Body of pancreas (tissue), 4 donors: ENCODE measurements around the gene ITGA4. TPM values are rescaled to one million over a fixed set of nuclear protein-coding genes. Genes with fewer than 3 reads are reported as not detected.

Experiments used
- ATAC-seq: fragments of 150-250 bp; one replicate; pipeline ENCODE4 v1.9.1; 2016
- DNase-seq, 4 donors: peaks; one replicate each; pipeline ENCODE4 v3.0.0-alpha.2; 2019
- H3K27ac ChIP-seq, 4 donors: fragments of 200-600 bp; sonication (generic); 1 replicate in 3 of 4; 2 replicates in 1 of 4; pipeline versions ENCODE4 v1.5.1 to v1.6.1; 2016 to 2019; ENCODE audit warnings: mild to moderate bottlenecking in 1 of 4, mixed read lengths in 1 of 4, moderate library complexity in 1 of 4
- H3K27me3 ChIP-seq, 2 donors: fragments of 200-600 bp; sonication (generic); one replicate each; pipeline ENCODE4 v1.6.0; 2016; ENCODE audit warnings: mild to moderate bottlenecking in 1 of 2
- H3K36me3 ChIP-seq, 2 donors: fragments of 200-600 bp; sonication (generic); replicated peaks in 1 of 2; 2 replicates each; pipeline ENCODE4 v1.5.1; 2016; ENCODE audit warnings: low read depth in 2 of 2; ENCODE audit not compliant: insufficient read depth in 1 of 2
- H3K4me1 ChIP-seq: fragments of 200-600 bp; sonication (generic); one replicate; pipeline ENCODE4 v1.6.0; 2016
- H3K4me3 ChIP-seq, 2 donors: fragments of 200-600 bp; sonication (generic); 1 replicate in 1 of 2; 2 replicates in 1 of 2; pipeline ENCODE4 v1.5.1; 2016 to 2019
- H3K9me3 ChIP-seq, 3 donors: fragments of 200-600 bp; sonication (generic); 1 replicate in 2 of 3; 2 replicates in 1 of 3; pipeline ENCODE4 v1.5.1; 2016
- POLR2A ChIP-seq, 3 donors: fragments of 450-650 bp; IDR thresholded peaks; one replicate each; pipeline ENCODE4 v1.6.1; 2016; ENCODE audit warnings: antibody characterized with exemption in 3 of 3, mild to moderate bottlenecking in 2 of 3
- WGBS, 2 donors: methylation state at CpG; one replicate each; pipeline ENCODE4 v1.1.5; 2017; 5-methylcytosine and 5-hydroxymethylcytosine counted together
- intact Hi-C: fragments of 100-400 bp; cut with DNase I; formaldehyde crosslinking; loops from one replicate; pipeline ENCODE4 v1.15.1; 2023
- total RNA-seq, 2 donors: library from RNA; depleted of rRNA; stranded (reverse); fragments of >200 nt; gene quantifications; one replicate each; pipeline ENCODE4 v1.1.0, GENCODE V29; 2016
- TF ChIP-seq, protein P1 (sequence below), 7 experiments: fragments of 450-650 bp in 4 of 7; fragments of 200-600 bp in 3 of 7; sonication (generic) in 3 of 7; IDR thresholded peaks; one replicate each; pipeline ENCODE4 v1.5.1; 2016 to 2019; ENCODE audit warnings: antibody characterized with exemption in 7 of 7

ITGA4 gene
- total RNA-seq, 2 donors from 2014 or later: 3.4 to 4.3 TPM

DNA sequence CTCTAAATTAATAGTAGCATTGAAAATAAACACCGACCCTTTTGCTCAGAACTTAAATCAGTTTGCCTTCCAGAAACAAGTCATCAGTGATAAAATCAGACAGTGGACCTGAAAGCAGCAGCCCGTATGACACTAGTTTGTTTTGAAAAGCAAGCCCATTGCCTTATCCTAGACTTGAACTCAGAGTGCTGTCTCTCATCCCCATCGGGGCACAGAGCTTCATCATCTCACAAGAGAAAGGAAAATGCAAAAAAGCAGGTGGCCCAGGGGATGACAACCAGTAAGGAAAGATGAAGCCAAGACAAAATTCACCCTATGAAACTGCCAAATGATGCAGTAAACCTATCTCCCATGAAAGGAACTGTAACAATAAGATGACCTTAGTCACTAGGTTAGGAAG is 128.5 kb downstream of the ITGA4 start:
- ATAC-seq (no peak), DNase-seq (no peak)
- intact Hi-C loops: no loop called here
- Histone ChIP-seq H3K4me1 (peaks cover 12% of the 10 kb centered on the region), H3K4me3 (no peak overlapping the region), H3K27ac (no peak overlapping the region), H3K27me3 (no peaks in the 10 kb centered on the region), H3K36me3 (no peaks in the 10 kb centered on the region), H3K9me3 (no peaks in the 10 kb centered on the region)
- WGBS, 2 donors: 69 to 72% methylated on average over 3 of the region's 3 CpGs
- no peak for TF ChIP-seq POLR2A (IDR thresholded peaks at IDR 0.05)
- TF ChIP-seq, protein P1, sequence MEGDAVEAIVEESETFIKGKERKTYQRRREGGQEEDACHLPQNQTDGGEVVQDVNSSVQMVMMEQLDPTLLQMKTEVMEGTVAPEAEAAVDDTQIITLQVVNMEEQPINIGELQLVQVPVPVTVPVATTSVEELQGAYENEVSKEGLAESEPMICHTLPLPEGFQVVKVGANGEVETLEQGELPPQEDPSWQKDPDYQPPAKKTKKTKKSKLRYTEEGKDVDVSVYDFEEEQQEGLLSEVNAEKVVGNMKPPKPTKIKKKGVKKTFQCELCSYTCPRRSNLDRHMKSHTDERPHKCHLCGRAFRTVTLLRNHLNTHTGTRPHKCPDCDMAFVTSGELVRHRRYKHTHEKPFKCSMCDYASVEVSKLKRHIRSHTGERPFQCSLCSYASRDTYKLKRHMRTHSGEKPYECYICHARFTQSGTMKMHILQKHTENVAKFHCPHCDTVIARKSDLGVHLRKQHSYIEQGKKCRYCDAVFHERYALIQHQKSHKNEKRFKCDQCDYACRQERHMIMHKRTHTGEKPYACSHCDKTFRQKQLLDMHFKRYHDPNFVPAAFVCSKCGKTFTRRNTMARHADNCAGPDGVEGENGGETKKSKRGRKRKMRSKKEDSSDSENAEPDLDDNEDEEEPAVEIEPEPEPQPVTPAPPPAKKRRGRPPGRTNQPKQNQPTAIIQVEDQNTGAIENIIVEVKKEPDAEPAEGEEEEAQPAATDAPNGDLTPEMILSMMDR (IDR thresholded peaks at IDR 0.05): no peak

Other genes with a start within 250 kb of the ITGA4 start
- gene CERKL, start 199.7 kb downstream of the ITGA4 start, total RNA-seq: under 1 TPM; 0.52 to 0.66 TPM
- gene NEUROD1, start 223.1 kb downstream of the ITGA4 start, total RNA-seq: 1 to 10 TPM; 2.6 TPM